Measurements from ENCODE around the gene ARL5A.

ARL5A gene

GRCh38 chr2:151840216-151841046, 12.2 kb upstream of the ARL5A start:
- no peak for DNase-seq

- no peak for DNase-seq
Observed at GRCh38 chr2:151837926-151838325, 9.7 kb upstream of the ARL5A start.

DNA sequence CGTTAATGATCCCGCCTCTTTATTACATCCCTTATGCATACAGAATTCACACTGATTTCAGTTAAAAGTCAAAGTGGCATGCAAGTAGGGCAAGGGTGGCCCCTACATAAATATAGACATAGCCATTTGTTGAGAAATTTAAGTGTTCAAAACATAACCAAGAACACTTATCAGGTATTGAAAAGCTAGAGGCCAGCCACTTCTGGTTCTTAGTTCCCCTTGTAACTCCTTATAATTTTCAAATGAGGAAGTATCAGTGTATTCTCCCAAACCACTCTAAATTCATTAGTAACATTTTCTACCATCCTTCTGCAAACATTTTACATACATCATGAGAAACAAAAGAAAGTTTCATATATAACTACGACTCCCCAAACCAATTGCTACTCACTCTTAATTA, 5.8 kb upstream of the ARL5A start:
- DNase-seq, result no peak

DNA sequence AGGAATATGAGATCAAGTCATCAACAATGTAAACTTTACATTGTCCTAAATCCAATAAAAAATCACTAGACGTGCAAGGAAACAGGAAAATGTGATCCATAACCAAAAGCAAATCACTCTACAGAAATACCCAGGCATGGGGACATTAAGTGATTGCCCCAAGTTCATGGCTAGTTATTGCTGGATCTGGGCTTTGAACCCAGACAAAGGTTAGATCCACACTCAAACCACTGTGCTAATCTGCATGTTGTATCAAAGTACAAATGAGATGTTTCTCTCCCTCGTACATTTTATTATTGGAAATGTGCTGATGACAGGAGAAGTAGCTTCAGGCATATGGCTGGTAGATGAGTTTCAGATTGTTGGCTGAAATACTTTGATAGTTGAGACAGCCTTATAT, 2.7 kb upstream of the ARL5A start:
- DNase-seq, result no peak

DNA sequence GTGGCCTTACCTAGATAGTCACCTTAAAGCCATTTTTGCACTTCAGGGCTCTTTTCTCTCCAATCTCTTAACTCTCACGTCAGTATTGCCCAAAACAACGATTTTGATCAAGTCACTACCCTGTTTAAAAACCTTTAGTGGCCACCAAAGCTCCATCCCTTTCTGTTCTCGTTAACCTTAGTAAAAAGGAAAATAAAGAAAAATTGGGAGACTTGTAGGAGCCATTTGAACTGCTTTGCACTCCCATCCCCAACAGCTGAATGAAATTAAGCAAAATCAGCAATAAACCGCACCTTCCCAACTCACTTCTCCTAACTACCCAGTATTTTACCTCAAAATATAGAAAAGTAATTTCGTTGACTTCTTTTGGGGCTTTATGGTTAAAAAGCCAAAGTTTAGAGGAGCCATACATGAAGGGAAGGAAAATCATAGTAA, 686 bp upstream of the ARL5A start:
- DNase-seq, result no peak

DNA sequence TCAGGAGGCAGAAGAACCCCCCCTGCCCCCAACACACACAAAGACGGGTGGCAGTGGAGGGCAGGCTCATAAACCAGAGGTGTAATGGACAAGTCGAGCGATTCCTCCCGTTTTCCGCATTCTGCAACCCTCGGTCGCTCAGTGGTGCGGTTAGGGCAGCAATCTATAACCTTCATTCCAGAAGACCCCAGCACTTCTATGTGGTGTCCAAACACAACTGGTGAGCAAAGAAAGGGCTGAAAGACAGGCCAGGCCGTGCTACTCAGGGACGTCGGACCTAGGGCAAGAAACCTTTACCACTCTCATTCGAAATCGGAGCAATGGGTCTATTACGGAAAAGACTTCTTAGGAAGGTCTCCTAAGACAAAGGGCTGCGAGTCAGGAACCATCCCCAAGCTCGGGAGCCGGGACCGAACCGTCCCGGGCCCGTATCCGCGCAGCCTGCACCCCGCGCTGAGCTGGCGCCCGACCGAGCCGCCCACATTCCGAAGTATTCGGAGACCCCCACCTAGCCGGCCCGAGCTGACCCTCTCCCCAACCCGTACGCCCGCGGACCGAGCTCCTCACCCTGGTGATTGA, 568 bp downstream of the ARL5A start:
- DNase-seq, result no peak

GRCh38 chr2:151826737-151827157, 1.5 kb downstream of the ARL5A start:
- DNase-seq, result no peak

GRCh38 chr2:151824886-151825285, 3.3 kb downstream of the ARL5A start:
- DNase-seq, result no peak

DNA sequence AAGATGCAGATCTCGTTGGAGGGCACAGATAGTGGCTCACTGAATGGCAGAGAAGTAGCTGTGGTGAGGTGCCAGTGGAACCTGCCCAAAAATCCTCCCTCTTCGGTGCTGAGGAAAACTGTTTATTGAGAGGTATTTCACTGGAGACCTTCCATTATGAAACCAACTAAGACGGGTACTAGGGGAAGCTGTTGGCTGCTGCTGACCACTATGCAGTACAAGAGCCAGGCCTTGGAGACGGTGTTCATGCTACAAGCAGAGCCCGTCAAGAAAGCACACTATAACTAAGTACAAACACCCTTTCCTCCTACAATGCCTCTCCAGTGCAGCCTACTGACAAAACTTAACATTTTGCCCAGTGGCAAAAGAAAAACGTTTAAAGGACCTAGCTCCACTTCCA, 4.6 kb downstream of the ARL5A start:
- no peak for DNase-seq

DNA sequence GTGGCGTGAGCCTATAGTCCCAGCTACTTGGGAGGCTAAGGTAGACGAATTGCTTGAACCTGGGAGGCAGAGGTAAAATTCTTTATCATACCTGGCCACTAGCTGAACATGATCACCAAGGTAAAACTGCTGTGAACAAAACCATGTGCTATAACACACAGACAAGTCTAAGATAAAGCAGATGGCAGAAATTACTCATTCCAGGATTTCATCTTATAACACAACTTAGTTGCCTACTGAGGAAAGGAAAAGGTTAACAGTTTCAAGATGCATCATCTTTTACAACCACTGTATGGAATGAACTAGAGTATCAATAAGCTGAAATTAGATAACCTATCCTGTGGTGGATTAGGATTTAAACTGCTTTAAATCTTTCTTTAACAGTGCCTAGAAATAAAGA, 8.3 kb downstream of the ARL5A start:
- DNase-seq, result no peak

GRCh38 chr2:151817929-151818328, 10.3 kb downstream of the ARL5A start:
- no peak for DNase-seq

- no peak for DNase-seq
Observed at GRCh38 chr2:151816843-151817242, 11.4 kb downstream of the ARL5A start.

DNA sequence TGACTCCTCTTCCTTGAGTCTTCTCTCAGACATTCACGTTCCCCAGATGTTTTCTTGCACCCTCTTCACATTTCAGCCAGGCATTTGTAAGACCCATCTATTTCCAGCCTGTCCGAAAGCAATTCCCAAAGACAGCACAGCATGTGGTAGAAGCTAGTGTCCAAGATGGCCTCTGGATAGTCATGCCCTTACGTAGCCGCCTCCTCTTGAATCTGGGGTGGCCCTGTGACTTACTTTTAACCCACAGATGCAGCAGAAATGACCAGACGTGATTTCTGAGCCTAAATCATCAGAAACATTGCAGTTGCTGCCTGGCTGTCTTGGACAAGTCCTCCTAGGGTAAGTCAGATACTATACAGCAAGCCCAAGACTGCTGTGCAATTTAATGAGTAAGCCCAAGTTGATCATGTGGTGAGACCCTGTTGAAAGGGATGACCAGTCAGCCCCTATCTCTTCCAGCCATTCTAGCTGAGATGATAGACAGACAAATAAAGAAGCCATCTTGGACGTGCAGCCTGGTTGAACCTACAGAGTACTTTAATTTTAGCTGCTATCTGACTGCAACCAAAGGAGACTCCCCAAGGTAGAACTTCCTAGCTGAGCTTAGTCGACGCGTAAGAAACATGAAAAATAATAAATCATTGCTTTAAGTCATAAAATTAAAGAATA, 12.3 kb downstream of the ARL5A start:
- DNase-seq, result no peak

- DNase-seq, result no peak
Observed at GRCh38 chr2:151810489-151810888, 17.7 kb downstream of the ARL5A start.

DNA sequence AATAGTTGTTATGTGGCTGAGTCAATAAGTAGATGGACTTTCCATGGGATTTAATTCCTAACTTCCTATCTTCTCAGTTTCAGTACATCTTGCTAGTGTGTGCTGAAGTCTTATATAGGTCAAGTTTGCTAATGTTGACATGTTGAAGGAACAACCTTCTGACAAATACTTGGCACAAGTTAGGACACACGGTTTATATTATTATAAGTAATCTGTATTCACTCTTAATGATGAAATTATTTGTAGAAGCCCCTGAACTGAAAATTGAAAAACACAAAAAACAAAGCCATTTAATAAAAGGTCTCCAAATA, 19.2 kb downstream of the ARL5A start:
- DNase-seq, result no peak

GRCh38 chr2:151808258-151809072, 19.8 kb downstream of the ARL5A start:
- DNase-seq, result no peak

DNA sequence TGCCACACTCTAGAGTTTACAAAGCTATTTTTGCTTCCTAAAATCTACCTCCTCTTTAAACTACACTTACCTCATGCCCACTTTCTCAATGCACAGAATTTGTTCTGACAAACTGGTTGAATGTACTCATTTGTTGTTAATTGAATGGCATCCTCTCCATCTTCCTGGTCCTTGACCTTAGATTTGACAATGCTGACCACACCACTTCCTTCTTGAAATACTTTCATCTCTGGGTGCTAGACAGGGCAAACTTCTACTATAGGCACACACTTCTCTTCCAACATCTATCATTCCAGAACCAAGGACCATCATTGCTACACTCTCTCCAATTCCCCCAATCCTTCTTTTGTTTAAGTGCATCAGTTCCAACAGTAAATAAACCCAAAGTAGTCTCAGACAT, 22.3 kb downstream of the ARL5A start:
- no peak for DNase-seq

GRCh38 chr2:151805343-151805742, 22.9 kb downstream of the ARL5A start:
- DNase-seq, result no peak

DNA sequence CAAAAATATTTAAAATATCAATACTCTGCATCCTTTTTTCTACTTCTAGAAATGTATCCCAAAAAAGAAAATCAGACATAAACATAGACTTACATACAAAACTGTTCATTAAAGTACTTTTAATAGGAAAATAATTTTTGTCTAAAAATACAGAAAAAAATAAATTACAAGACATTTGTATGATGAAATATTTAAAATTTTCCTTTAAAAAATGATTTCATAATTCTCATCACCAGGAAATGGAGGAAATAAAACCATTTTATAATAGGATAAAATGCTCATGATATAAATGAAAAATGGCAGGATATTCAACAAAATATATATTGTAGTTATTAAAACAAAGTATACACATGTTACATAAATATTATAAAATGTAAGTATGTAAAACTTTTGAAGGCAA, 24.4 kb downstream of the ARL5A start:
- DNase-seq, result no peak

- no peak for DNase-seq
Observed at GRCh38 chr2:151802315-151802714, 25.9 kb downstream of the ARL5A start.

DNA sequence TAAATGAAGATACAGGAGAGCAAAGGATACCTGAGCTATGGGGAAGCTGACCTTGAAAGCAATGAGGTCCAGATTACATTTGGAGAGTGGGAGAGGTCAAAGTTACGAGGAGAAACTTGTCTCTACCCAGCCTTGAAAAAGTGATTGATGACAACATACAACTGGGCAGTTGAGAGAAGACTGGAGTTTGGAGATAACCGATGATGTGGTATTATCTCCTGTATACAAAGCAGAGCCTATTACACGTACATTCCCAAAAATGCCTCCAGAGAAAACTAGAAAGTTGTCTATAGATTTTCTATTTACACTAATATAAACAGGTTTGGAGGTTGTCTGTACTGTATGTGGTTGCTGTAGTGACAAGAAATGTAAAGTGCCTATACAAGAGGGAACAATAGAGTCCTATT, 28.3 kb downstream of the ARL5A start:
- DNase-seq, result no peak

GRCh38 chr2:151796774-151797173, 31.4 kb downstream of the ARL5A start:
- DNase-seq, result no peak

GRCh38 chr2:151795646-151796240, 32.5 kb downstream of the ARL5A start:
- DNase-seq, result no peak
